ENCODE data around the gene SUPT5H. TPM values are rescaled to one million over a fixed set of nuclear protein-coding genes. Genes with fewer than 3 reads are reported as not detected.
A peak's percentile ranks its signal among the peaks of the same experiment; 100 is the strongest.

The SUPT5H gene
- total and polyA plus RNA-seq, 2 of the 13 experiments (the other 11 are each of a cell fraction or from before 2014, with no cell fraction given) = 48.2 to 51.7 TPM

DNA sequence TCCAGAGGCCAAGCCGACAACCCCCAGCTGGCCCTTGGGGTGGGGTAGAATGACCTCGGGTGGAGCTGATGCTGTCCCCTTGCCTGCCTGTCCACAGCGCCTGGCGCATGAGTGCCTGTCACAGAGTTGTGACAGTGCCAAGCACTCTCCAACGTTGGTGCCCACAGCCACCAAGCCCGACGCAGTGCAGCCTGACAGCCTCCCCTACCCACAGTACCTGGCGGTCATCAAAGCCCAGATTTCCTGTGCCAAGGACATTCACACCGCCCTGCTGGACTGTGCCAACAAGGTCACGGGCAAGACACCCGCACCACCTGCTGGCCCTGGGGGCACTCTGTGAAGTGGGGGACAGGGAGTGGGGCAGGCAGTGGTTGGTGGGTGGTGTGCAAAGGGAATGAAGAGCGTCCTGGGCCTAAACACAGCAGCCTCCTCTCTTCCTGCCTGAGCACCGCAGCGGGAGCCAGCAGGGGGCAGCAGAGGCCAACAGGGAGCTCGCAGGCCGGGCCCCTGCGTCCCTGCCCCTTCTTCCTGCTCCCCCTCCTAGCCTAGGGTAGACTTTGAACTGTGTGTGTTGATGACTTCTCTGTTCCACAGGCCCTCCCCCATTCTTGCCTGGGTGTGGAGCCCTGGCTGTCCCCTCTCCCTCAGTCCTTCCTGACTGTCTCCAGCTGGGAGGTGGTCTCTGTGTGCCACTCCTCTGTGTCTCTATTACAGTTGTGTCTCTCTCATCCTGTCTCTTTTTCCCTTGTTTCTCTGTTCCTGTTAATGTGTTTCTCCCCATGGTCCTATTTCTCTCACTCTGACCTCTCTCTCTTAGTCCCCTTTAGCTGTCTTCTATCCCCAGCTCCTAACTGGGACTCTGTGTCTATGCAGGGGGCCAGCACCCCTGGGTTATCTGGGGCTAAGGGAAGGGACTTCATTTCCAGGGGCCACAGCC is 47.8 kb upstream of the SUPT5H start (continued):
- TF ChIP-seq ZFYVE20 (CRISPR knock-in tag; IDR thresholded peaks at IDR 0.05; ENCODE audit: borderline replicate concordance, low read depth) = no peak
- TF ChIP-seq, protein P1, sequence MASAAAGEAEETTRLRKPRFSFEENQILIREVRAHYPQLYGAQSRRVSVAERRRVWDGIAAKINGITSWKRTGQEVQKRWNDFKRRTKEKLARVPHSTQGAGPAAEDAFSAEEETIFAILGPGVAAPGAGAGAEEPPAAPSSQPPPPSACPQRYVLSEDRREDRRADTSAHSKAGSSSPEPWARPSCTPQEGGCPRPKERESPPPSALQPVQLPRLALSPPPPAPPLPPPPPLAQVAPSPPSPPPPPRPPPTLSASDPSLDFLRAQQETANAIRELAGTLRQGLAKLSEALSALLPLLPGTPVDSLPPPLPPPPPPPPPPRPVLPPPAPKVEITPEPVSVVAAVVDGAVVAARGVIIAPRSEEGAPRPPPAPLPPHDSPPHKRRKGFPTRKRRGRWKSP (CRISPR knock-in tag; IDR thresholded peaks at IDR 0.05) = peak; percentile 73; the same call in 1 of the 2 replicates
- TF ChIP-seq ZNF232 (CRISPR knock-in tag; IDR thresholded peaks at IDR 0.05; ENCODE audit: borderline replicate concordance) = no peak; the same call in 1 of the 2 replicates
- TF ChIP-seq ZNF614 (CRISPR knock-in tag; IDR thresholded peaks at IDR 0.05; ENCODE audit: borderline replicate concordance) = 0 out of 2 replicates have a peak, but pooled peaks have one; percentile 44
- TF ChIP-seq, protein P2, sequence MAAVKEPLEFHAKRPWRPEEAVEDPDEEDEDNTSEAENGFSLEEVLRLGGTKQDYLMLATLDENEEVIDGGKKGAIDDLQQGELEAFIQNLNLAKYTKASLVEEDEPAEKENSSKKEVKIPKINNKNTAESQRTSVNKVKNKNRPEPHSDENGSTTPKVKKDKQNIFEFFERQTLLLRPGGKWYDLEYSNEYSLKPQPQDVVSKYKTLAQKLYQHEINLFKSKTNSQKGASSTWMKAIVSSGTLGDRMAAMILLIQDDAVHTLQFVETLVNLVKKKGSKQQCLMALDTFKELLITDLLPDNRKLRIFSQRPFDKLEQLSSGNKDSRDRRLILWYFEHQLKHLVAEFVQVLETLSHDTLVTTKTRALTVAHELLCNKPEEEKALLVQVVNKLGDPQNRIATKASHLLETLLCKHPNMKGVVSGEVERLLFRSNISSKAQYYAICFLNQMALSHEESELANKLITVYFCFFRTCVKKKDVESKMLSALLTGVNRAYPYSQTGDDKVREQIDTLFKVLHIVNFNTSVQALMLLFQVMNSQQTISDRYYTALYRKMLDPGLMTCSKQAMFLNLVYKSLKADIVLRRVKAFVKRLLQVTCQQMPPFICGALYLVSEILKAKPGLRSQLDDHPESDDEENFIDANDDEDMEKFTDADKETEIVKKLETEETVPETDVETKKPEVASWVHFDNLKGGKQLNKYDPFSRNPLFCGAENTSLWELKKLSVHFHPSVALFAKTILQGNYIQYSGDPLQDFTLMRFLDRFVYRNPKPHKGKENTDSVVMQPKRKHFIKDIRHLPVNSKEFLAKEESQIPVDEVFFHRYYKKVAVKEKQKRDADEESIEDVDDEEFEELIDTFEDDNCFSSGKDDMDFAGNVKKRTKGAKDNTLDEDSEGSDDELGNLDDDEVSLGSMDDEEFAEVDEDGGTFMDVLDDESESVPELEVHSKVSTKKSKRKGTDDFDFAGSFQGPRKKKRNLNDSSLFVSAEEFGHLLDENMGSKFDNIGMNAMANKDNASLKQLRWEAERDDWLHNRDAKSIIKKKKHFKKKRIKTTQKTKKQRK (IDR thresholded peaks at IDR 0.05; ENCODE audit: low read length) = no peak
- TF ChIP-seq ZKSCAN5 (CRISPR knock-in tag; IDR thresholded peaks at IDR 0.05) = 0 out of 2 replicates have a peak, but pooled peaks have one; percentile 52
- peak; percentile 93 for TF ChIP-seq SALL1 (CRISPR knock-in tag; IDR thresholded peaks at IDR 0.05)
- TF ChIP-seq, protein P3, sequence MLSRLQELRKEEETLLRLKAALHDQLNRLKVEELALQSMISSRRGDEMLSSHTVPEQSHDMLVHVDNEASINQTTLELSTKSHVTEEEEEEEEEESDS (CRISPR knock-in tag; IDR thresholded peaks at IDR 0.05; ENCODE audit: borderline replicate concordance) = no peak
- TF ChIP-seq MXD4 (CRISPR knock-in tag; IDR thresholded peaks at IDR 0.05) = no peak
- no peak for TF ChIP-seq CENPT (CRISPR knock-in tag; IDR thresholded peaks at IDR 0.05; ENCODE audit: low read depth)
- TF ChIP-seq, protein P4, sequence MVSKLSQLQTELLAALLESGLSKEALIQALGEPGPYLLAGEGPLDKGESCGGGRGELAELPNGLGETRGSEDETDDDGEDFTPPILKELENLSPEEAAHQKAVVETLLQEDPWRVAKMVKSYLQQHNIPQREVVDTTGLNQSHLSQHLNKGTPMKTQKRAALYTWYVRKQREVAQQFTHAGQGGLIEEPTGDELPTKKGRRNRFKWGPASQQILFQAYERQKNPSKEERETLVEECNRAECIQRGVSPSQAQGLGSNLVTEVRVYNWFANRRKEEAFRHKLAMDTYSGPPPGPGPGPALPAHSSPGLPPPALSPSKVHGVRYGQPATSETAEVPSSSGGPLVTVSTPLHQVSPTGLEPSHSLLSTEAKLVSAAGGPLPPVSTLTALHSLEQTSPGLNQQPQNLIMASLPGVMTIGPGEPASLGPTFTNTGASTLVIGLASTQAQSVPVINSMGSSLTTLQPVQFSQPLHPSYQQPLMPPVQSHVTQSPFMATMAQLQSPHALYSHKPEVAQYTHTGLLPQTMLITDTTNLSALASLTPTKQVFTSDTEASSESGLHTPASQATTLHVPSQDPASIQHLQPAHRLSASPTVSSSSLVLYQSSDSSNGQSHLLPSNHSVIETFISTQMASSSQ (IDR thresholded peaks at IDR 0.05; ENCODE audit: low read depth) = peak; percentile 43
- TF ChIP-seq, protein P4 (CRISPR knock-in tag; IDR thresholded peaks at IDR 0.05; ENCODE audit: borderline replicate concordance) = peak; percentile 57; the same call in 1 of the 2 replicates
- TF ChIP-seq MAFF (IDR thresholded peaks at IDR 0.05; ENCODE audit: low read depth, low read length) = no peak
- no peak for TF ChIP-seq ZBTB1 (CRISPR knock-in tag; IDR thresholded peaks at IDR 0.05; ENCODE audit: borderline replicate concordance)
- 0 out of 2 replicates have a peak, but pooled peaks have one; percentile 53 for TF ChIP-seq ZNF629 (CRISPR knock-in tag; conservative IDR thresholded peaks at IDR 0.05)
- peak; percentile 96 for TF ChIP-seq ELF3 (CRISPR knock-in tag; IDR thresholded peaks at IDR 0.05)
- no peak for TF ChIP-seq ZNF558 (CRISPR knock-in tag; IDR thresholded peaks at IDR 0.05; ENCODE audit: borderline replicate concordance)
